ENCODE results near the gene COA7. TPM values are rescaled to one million over a fixed set of nuclear protein-coding genes. Genes with fewer than 3 reads are reported as not detected.
A peak's percentile ranks its signal among the peaks of the same experiment; 100 is the strongest.

Gene COA7
- total RNA-seq, 6 experiments from 2014 or later: 13.6 to 17.8 (median 15.8) TPM

DNA sequence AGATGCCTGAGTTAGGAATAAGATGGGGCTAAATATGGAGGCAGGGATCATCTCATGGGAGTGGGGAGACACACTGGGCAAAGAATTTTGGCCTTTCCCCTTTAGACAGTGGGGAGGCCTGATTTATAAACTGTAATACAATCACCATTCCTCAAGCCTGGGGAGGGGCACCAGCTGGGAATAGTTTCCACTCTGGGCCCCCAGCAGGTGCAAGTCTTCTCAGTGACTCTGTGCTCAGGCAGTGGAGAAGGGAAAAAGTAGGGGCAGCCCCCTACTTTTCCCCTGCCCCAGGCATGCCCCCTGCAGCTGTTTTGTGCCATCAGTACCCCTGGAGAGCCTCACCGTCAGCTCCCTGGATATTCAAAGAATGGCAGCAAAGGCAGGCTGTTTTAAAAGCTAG, 19.1 kb downstream of the COA7 start:
- Histone ChIP-seq H3K36me3 (no peaks in the 10 kb centered on the region), H3K27ac (no peak overlapping the region), H3K4me3 (no peak overlapping the region), H3K4me1 (peaks cover 0 to 39% (median 13%) of the 10 kb centered on the region in 4 donors), H3K27me3 (no peaks in the 10 kb centered on the region), H3K9me3 (no peaks in the 10 kb centered on the region)
- intact Hi-C loops (cut with DNase I): no loop called here
- WGBS (ENCODE audit: insufficient coverage, low coverage, low lambda C conversion rate, missing lambda C conversion rate): no CpG with 5 or more reads among the region's 1 CpG
- TF ChIP-seq CTCF (IDR thresholded peaks at IDR 0.05) (no peak), POLR2A (IDR thresholded peaks at IDR 0.05) (no peak)
- DNase-seq (peak in 1 of 3 donors; percentile 23), ATAC-seq (no peak)

DNA sequence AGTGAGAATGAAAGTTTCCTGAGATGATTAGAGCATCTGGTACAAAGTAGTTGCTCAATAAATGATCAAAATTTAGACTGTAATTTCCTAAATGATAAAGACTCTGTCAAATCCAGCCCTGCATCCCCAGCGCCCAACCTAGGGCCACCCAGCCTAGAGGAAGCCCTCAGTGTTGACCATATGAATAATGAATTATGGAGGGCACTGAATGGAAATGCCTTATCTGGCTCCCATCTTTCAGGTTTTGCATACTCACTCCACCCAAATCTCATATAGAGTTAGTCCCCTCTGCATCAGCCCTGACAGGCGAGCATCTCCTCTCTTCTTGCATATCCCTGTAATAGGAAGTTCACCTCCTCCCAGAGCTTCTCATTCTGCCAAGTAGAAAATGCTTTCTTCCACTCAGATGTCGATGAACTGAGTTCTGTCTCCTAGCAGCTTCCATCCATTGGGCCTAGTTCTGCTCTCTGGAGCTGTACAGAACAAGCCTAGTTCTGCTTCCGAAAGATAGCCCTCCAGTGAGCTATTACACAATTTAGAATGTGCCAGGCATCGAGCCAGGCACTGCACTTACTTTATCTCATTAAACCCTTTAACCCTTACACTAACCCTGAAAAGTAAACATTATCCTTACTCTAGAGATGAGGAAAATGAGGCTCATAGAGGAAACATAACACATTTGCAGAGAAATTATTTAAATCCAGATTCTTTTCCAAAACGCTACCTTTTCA, 20.9 kb downstream of the COA7 start:
- intact Hi-C loops (cut with DNase I): no loop called here
- H3K36me3 ChIP-seq: no peaks in the 10 kb centered on the region
- WGBS (ENCODE audit: insufficient coverage, low coverage, low lambda C conversion rate, missing lambda C conversion rate): 41% methylated on average over 6 of the region's 6 CpGs

GRCh38 chr1:52676249-52676903, 21.8 kb downstream of the COA7 start:
- 62% methylated on average over 5 of the region's 8 CpGs for WGBS (ENCODE audit: insufficient coverage, low coverage, low lambda C conversion rate, missing lambda C conversion rate)
- Histone ChIP-seq H3K4me3 (no peak overlapping the region), H3K27me3 (no peaks in the 10 kb centered on the region), H3K27ac (peak overlapping the region in 1 of 3 donors; percentile 62), H3K36me3 (no peaks in the 10 kb centered on the region), H3K4me1 (peaks cover 0 to 39% (median 13%) of the 10 kb centered on the region in 4 donors), H3K9me3 (no peaks in the 10 kb centered on the region)
- intact Hi-C loops (cut with DNase I): no loop called here
- no peak for TF ChIP-seq POLR2A (IDR thresholded peaks at IDR 0.05)
- no peak for TF ChIP-seq CTCF (IDR thresholded peaks at IDR 0.05)
- peak; percentile 54 to 77 (median 65) for ATAC-seq
- DNase-seq: peak; percentile 51 to 73 (median 62)

More for the DNA sequence above, 20.9 kb downstream of the COA7 start:
- no peak for TF ChIP-seq CTCF (IDR thresholded peaks at IDR 0.05)
- TF ChIP-seq POLR2A (IDR thresholded peaks at IDR 0.05): no peak
- ATAC-seq (peak; percentile 90 to 93 (median 92)), DNase-seq (peak; percentile 44 to 85 (median 62))
- Histone ChIP-seq H3K27me3 (no peaks in the 10 kb centered on the region), H3K9me3 (no peaks in the 10 kb centered on the region), H3K4me1 (peaks cover 0 to 39% (median 13%) of the 10 kb centered on the region in 4 donors), H3K27ac (peak overlapping the region in 1 of 3 donors; percentile 62), H3K4me3 (no peak overlapping the region)

GRCh38 chr1:52674497-52675384, 23.4 kb downstream of the COA7 start:
- Histone ChIP-seq H3K27ac (no peak overlapping the region), H3K4me3 (no peak overlapping the region), H3K36me3 (no peaks in the 10 kb centered on the region), H3K27me3 (no peaks in the 10 kb centered on the region), H3K9me3 (no peaks in the 10 kb centered on the region), H3K4me1 (peaks cover 0 to 35% (median 11%) of the 10 kb centered on the region in 4 donors)
- intact Hi-C loops (cut with DNase I): no loop called here
- ATAC-seq (no peak), DNase-seq (peak in 1 of 3 donors; percentile 7)
- WGBS (ENCODE audit: insufficient coverage, low coverage, low lambda C conversion rate, missing lambda C conversion rate): 78% methylated on average over 5 of the region's 6 CpGs
- TF ChIP-seq CTCF (IDR thresholded peaks at IDR 0.05) (no peak), POLR2A (IDR thresholded peaks at IDR 0.05) (no peak)

All from right lobe of liver (tissue), 6 donors.